ENCODE data around the gene UTP25. TPM values are rescaled to one million over a fixed set of nuclear protein-coding genes. Genes with fewer than 3 reads are reported as not detected.
"Not testable (repeated sequence)": the region's sequence is repeated elsewhere in the genome, so short reads cannot be mapped to it uniquely, and the experiment has no call there.

The UTP25 gene
- total RNA-seq, 4 donors from 2014 or later, result 3.9 to 4.6 (median 4.2) TPM

DNA sequence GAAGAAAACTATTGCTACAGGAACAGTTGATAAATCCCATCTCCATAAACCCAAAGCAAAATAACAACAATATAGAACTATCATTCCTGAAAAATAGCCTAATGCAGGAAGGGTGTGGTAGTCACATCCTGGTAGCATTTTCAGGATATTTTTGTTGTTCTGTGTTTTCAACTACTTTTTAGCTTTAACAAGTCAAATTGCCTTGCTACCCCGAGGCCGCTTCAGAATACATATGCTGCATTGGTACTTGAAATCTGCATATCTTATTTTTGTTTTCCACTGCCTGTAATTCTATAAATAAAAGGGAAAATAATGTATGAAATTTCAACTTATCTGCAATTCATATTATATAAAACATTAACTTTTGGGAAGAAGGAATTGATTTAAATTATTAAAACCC is 73.4 kb downstream of the UTP25 start:
- intact Hi-C loops (cut with DNase I; ENCODE audit: low total_unique reads), result no loop called here
- no peaks in the 10 kb centered on the region for H3K36me3 ChIP-seq
- no peak overlapping the region for H3K4me3 ChIP-seq
- H3K4me1 ChIP-seq, result no peaks in the 10 kb centered on the region
- H3K9me3 ChIP-seq, result no peaks in the 10 kb centered on the region
- no peaks in the 10 kb centered on the region for H3K27me3 ChIP-seq
- in situ Hi-C loops (cut with MboI; ENCODE audit: low sequenced_read_pairs in 4 of 4), result no loop called here
- H3K27ac ChIP-seq, result no peak overlapping the region
- TF ChIP-seq, protein P1, sequence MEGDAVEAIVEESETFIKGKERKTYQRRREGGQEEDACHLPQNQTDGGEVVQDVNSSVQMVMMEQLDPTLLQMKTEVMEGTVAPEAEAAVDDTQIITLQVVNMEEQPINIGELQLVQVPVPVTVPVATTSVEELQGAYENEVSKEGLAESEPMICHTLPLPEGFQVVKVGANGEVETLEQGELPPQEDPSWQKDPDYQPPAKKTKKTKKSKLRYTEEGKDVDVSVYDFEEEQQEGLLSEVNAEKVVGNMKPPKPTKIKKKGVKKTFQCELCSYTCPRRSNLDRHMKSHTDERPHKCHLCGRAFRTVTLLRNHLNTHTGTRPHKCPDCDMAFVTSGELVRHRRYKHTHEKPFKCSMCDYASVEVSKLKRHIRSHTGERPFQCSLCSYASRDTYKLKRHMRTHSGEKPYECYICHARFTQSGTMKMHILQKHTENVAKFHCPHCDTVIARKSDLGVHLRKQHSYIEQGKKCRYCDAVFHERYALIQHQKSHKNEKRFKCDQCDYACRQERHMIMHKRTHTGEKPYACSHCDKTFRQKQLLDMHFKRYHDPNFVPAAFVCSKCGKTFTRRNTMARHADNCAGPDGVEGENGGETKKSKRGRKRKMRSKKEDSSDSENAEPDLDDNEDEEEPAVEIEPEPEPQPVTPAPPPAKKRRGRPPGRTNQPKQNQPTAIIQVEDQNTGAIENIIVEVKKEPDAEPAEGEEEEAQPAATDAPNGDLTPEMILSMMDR (IDR thresholded peaks at IDR 0.05 in 4 of 5, conservative IDR thresholded peaks at IDR 0.05 in 1 of 5), result no peak
- no peak for TF ChIP-seq POLR2A (IDR thresholded peaks at IDR 0.05)
- ATAC-seq, result no peak
- DNase-seq, result no peak

DNA sequence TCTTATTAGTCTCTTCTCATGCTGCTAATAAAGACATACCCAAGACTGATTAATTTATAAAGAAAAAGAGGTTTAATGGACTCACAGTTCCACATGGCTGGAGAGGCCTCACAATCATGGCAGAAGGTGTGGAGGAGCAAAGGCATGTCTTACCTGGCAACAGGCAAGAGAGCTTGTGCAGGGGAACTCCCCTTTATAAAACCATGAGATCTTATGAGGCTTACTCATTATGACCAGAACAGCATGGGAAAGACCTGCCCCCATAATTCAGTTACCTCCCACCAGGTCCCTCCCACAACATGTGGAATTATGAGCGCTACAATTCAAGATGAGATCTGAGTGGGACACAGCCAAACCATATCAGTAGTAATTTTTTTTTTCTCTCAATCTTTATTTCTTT is 77.0 kb downstream of the UTP25 start:
- H3K4me1 ChIP-seq; in situ Hi-C loops (cut with MboI; ENCODE audit: low sequenced_read_pairs in 4 of 4): not testable (repeated sequence)

More for the DNA sequence above, 77.0 kb downstream of the UTP25 start:
- H3K4me3 ChIP-seq; H3K27ac ChIP-seq; intact Hi-C loops (cut with DNase I; ENCODE audit: low total_unique reads); H3K9me3 ChIP-seq; DNase-seq; ATAC-seq; H3K27me3 ChIP-seq; H3K36me3 ChIP-seq: not testable (repeated sequence)

Other genes with a start within 250 kb of the UTP25 start
- gene CAMK1G, start 244.3 kb upstream of the UTP25 start, total RNA-seq, result under 1 TPM in 1 of 4 donors, not detected in 3; 0.16 TPM
- 1 to 10 TPM in 1 of 4 donors, under 1 TPM in 3; 0.61 to 1.9 (median 0.72) TPM for gene LAMB3, start 175.5 kb upstream of the UTP25 start, total RNA-seq
- 1,000 to 10,000 TPM in 1 of 4 donors, 100 to 1,000 TPM in 1, 10 to 100 TPM in 2; 29.1 to 1,155 (median 83.4) TPM for gene G0S2, start 152.6 kb upstream of the UTP25 start, total RNA-seq
- 10 to 100 TPM in 1 of 4 donors, 1 to 10 TPM in 3; 3.0 to 16.0 (median 6.8) TPM for gene HSD11B1, start 123.1 kb upstream of the UTP25 start, total RNA-seq
- 1 to 10 TPM in 1 of 4 donors, under 1 TPM in 2, not detected in 1; 0.16 to 1.5 (median 0.35) TPM for gene TRAF3IP3, start 71.9 kb upstream of the UTP25 start, total RNA-seq
- gene C1orf74, start 43.4 kb upstream of the UTP25 start, total RNA-seq, result under 1 TPM; 0.38 to 0.82 (median 0.54) TPM
- gene IRF6, start 21.8 kb upstream of the UTP25 start, total RNA-seq, result 1 to 10 TPM in 1 of 4 donors, under 1 TPM in 3; 0.31 to 1.7 (median 0.49) TPM
- 1 to 10 TPM in 1 of 4 donors, under 1 TPM in 2, not detected in 1; 0.05 to 1.1 (median 0.11) TPM for gene SYT14, start 110.2 kb downstream of the UTP25 start, total RNA-seq